GM18861 (cell line): ENCODE results near the gene NSMF.
"Not testable (repeated sequence)": the region's sequence is repeated elsewhere in the genome, so short reads cannot be mapped to it uniquely, and the experiment has no call there.

Source experiments
- ATAC-seq: cut with Tn5 transposase; IDR thresholded peaks from one replicate; pipeline ENCODE4 v1.9.1; 2021; ENCODE audit not compliant: unreplicated experiment

NSMF gene

DNA sequence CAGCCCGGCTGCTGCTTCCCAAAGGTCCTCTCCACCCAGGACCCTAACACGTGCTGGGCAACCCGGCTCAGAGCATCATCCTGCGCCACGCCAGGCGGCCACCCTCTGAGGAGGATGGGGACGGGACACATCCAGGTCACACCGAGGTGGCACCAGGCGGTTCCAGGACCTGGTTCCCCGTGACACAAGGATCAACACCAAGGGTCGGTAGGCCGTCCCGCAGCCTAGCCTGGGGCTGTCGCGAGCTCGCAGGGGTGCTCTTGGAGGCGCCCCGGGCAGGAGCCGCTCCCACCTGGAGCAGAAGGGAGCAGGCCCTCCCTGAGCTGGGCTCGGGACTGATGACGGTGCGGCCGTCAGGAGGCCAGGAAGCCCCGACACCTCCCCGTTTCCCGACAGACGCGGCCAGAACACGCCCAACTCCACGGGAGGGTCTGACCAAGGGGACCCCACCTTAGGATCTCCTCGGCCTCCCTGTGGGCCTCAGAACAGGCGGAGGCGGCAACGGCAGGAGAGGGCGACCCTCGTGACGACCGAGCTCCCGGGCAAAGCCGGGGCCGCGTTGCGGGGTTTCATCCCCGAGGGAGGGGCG lies 42.5 kb downstream of the NSMF start:
- ATAC-seq, result no peak

DNA sequence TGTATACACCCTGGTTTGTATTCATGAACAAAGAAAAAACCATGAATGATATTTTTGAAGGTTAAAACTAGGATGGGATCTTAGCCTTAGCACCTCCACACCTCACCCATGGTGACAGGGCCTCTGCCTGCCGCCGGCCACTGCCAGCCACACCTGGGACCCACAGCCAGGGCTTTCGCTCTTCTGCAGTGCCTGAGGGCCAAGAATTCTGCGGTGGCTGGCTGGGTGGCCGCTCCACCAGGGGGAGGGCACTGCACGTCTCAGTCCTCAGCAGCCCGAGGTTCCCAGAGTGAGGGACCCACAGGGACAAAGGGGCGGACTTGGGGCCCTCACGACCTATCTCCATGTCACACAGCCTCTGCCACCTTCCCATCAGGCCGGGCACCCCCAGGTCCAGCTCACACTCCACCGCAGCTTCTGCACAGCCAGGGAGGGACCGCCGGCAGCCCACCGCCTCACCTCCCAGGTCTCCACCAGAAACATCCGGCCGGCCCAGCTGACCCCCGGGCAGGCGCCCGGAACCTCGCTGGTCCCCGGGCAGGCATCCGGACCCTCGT lies 43.0 kb downstream of the NSMF start:
- no peak for ATAC-seq

DNA sequence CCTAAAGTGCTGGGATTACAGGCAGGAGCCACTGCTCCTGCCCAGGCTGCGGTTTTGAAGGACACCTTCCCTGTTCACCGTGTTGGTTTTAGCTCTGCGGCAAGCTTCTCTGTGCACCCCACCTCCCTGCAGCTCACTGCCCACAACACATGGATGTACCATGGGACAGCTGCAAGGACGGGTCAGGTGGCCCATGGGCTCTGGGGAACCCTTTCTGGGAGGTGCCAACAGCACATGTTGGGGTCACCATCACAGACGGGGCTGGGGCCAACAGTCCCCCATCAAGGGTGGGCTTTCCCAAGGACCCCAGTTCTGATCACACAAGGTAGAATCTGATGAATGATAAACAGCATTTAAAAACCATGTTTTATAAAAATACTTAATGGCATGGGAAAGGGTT lies 43.7 kb downstream of the NSMF start:
- ATAC-seq, result no peak

DNA sequence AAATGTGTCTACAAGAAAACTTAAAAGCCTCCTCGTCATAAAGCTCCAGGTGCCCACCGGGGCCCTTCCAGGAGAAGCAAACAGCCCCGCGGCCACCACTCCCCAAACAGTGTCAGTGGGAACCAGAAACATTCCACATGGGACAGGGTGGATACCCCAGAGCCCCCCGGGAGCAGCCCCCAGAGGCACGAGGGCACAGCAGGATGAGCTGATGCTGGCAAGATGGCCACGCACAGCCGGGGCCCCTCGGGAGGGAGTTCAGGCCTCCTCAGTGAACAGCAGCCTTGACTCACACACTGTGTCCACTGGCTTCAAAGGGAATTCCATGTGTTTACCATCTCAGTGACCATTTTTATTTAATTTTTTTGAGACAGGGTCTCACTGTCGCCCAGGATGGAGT lies 46.7 kb downstream of the NSMF start:
- ATAC-seq, result no peak

DNA sequence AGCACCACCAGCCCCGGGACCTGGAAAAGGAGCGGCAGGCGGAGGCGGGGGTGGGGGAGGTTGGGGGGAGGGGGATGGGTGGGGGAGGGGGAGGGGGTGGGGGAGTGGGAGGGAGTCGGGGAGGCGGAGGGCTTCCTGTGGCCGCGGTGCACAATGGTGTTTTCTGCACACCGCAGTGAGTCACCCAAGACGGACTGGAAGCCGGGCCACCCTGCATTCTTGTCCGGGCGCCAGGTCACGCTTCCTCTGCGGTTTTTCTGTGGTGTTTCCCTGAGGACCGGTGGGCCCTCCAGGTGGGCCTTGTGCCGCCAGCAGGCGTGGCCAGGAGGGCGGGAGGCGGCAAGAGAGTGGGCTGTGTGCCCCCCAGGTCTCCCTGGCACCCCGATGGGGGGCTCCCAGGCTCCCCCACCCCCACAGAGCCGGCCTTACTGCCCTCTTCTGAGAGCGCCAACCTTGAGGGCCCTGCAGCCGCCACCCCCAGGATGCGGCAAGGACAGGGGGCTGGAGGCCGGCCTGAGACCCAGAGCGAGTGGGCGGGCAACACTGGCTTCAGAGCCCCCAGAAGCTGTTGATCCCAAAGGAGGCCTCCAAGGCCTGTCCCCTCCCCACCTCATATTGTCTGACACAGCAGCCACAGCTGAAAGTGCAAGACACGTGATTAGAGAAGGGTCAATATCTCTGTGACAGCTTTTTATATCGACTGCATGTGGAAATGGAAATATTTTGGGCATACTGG lies 47.3 kb downstream of the NSMF start:
- ATAC-seq, result no peak

DNA sequence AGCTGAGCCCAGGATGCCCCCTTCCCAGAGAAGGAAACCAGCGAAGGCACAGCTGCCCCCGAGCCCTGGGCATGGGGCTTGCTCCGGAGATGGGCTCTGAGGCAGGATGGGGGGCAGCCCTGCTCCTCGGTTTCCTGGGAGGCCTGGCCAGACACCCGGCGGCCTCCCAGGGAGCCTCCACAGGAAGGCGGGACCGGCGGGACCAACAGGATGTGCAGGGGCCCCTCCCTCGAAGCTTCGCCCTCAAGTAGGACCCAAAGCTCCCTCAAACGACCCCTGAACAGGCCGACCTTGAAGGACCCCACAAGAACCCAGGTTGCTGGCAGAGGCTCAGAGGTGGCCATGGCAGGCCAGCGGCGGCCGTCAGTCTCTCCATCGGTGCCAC lies 47.9 kb downstream of the NSMF start:
- no peak for ATAC-seq

DNA sequence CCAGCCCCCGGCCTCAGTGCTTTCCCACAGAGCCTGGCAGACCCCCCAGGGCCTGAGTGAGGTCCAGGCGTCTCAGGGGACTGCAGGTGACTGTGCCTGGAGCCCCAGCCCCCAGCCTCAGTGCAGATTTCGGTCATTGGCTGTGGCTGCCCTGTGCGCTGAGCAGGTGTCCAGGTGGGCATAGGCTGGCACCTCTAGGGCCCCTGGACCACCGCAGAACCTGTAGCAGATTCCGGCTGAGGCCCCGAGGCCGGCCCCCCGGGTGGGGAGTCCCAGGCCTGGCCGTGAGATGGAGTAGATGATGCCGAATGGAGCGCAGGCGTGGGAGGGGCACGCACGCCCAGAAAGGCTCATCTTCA lies 48.3 kb downstream of the NSMF start:
- no peak for ATAC-seq

DNA sequence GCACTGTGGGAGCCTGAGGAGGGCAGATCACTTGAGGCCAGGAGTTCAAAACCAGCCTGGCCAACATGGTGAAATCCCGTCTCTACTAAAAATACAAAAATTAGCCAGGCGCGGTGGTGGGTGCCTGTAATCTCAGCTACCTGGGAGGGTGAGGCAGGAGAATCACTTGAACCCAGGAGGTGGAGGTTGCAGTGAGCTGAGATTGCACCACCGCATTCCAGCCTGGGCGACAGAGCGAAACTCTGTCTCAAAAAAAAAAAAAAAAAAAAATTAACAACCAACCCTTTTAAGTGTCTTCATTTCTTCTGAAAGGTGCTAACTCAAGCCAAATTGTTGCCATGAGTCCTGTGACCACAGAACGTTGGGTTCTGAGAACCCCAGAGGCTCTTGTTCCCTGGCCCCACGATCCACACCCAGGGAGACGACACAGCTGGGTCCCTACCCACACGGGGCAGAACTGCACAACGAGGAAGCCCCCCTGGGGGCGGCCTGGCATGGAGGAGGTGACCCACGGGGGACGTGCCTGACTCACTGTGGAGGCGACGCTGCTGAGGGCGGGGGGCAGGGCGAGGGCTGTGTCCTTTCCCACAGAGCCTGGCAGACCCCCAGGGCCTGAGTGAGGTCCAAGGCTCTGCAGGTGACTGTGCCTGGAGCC lies 48.8 kb downstream of the NSMF start:
- not testable (repeated sequence) for ATAC-seq

DNA sequence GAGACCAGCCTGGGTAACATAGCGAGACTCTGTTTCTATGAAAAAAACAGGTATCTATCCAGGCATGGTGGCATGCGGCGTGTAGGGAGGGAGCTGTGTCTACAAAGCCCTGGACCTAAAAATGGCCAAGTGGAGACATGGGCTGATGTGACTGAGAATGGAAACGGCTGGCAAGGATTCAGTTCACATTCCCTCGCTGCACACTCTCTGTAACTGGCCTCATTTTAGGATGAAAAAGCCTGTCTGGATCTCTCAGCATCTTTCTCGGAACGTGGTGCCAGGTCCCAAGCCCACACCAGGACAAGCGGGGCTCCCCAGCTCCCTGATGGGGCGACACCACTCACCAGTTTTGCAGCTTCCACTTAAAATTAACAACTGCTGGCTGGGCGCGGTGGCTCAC lies 49.6 kb downstream of the NSMF start:
- no peak for ATAC-seq

DNA sequence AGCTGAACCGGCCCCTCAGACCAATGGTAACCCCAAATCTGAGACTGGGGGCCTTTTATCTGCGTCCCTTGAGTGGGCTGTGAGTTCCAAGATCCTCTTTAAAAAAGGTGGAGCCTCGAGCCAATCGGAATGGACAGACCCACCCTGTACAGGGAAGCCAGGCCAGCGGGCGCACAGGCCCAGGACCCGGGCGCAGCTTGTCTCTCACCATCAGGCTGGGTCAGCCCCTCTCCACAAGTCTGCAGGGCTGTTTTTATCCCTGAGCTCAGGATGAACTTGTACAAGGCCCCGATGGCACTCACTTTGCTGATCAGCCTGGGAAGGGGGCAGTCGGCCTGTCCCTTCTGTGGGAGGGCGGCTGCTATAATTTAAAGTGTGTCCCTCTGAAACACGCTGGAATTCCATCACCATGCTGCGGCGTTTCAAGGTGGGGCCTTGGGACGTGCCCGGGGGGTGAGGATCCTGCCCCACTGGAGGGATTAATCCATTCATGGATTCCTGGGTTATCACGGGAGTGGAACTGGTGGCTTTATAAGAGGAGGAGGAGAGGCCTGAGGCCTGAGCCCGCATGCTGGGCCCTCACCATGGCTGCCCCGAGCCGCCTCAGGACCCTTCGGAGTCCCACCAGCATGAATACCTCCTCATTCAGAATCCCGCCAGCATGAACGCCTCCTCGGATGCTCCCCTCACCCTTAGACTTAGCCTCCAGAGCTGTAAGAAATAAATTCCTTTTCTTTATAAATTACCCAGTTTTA lies 50.3 kb downstream of the NSMF start:
- ATAC-seq, result no peak

DNA sequence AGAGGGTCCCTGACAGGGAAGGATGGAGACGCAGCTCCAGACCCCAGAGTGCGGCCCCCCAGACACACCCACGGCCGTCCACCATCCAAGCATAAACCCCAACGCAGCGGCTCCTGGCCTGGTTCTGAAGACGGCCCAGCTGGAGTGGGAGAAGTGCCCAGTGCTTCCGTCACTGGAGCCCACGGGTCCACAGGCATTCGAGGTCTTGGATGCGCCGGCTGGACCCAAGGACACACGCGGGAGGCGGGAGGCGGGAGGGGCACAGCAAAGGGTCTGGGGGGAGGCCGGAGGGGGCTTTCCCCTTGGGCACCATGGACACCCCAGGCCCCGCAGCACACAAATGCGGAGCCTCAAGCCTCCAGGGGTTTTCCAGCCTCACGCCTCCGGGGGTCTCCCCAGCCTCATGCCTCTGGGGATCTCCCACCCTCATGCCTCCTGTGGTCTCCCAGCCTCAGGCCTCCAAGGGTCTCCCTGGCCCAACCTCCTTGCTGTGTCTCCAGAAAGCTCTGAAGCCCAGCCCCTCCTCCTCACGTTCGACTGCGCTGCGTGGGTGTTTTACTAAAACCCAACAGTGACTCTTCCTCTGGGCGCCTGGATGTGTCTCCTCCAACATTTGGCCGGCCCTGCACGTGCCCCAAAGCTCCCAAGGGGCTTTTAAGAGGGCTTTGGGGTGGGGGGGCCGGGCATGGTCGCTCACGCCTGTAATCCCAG lies 51.4 kb downstream of the NSMF start:
- ATAC-seq, result no peak

DNA sequence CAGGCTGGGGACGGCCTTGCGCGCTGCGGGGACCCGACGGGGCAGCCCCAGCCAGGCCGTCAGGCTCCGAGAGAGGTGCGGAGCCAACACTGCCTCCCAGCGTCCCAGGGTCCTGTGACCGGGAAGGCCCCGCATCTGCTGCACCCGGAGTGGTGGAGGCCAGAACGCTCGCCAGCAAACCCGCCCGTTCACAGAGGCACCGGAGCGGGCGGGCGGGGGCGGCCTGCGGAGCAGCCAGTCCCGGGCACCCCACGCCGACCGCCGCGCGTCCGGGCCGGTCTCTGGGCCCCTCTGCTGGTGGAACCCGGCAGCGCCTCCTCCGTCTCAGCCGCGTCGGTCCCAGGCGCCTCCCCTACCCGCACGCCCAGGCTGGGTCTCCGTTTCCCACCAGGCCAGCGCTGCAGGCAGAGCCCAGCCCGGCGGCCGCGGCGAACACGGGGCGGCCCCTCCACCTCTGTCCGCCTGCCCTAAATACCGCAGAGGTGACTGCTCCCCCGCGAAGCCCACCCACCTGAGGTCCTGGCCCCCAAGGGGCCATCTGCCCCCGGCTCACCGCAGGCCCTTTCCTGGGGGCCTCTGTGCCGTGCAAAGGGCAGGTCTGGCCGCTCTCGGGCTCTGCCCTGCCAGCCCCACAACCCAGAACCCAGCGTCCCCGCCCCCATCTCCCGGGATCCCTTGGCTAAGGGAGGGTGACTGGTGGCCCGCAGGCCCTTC lies 52.1 kb downstream of the NSMF start:
- ATAC-seq, result no peak

DNA sequence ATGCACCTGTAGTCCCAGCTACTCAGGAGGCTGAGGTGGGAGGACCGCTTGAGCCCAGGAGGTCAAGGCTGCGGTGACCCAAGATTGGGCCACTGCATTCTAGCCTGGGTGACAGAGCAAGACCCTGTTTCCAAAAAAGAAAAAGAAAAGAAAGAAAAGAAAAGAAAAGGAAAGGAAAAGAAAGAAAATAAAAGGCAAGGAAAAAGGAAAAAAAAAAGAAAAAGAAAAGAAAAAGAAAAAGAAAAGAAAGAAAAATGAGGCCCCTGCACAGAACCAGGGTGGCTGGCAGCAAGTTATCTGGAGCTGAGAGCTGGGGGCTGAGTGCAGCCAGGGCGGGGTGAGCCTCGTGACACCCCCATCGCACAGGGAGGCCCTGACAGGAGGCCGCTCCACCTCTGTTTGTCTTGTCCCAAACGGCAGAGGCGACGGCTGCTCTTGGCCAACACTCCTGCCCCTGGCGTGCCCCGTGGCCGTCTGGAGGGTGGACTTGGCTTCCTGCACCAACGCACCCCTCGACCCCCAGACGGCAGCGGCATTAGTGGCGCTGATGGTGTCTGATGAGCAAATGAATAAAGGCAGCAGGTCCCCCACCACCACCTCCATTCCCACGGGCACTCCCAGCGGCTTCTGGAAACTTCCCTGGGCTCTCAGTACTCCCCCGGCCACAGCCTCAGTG lies 52.9 kb downstream of the NSMF start:
- ATAC-seq, result no peak

DNA sequence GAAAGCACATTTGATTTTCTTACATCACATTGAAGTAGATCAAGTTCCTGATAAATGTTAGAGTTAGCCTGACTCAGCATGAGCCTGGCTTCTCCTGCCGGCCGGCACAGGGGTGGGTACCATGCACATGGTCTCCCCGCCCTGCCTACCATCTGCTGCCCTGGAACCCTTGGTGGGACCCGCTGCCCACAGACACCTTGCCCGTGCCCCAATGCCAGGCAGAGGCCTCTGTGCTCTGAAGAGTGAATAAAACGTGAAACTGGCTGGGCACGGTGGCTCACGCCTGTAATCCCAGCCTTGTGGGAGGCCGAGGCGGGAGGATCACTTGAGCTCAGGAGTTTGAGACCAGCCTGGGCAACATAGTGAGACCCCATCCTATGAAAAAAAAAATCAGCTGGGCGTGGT lies 53.5 kb downstream of the NSMF start:
- no peak for ATAC-seq

DNA sequence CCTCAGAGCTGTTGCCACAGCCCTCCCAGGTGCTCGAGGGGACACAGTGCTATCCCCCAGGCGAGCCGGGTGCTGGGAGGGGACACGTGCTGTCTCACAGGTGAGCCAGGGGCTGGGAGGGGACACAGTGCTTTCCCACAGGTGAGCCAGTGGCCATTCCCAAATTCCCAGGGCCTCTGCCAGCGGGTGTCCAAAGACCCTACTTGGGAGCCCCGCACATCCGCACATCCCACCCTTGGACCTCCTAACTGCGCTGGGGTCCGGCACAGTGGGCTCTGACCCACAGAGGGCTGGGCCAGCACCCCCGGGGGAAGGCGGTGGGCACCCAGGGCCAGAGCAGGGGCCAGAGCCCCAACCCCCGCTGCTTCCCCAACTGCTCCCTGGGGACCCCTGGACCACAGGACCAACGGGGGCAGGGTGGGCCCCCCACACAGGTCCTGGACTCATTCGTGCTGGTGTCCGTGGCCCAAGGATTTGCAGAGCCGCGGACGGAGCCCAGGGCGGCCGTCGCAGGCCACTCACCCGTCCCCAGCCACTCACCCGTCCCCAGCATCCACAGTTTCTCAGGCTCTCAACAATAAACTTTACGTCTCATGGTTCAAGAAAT lies 54.1 kb downstream of the NSMF start:
- no peak for ATAC-seq

DNA sequence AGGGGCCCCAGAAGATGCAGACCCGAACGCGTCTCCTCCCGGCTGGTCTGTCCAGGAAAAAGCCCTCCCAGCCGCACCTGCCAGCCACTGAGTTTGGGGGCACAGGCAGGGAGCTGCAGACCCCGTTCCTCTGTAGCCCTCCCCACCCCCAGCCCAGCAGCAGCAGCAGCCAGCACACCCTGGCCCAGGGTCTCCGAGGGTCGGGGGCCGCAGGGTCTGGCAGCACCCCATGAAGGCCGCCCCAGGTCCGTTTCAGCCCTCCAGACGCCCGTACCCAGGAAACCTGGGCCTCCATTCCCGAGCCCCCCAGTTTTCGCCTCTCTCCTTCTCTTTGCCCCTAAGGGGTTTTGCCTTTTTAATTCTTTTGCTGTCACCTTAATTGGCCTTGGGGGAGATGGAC lies 55.9 kb downstream of the NSMF start:
- no peak for ATAC-seq

DNA sequence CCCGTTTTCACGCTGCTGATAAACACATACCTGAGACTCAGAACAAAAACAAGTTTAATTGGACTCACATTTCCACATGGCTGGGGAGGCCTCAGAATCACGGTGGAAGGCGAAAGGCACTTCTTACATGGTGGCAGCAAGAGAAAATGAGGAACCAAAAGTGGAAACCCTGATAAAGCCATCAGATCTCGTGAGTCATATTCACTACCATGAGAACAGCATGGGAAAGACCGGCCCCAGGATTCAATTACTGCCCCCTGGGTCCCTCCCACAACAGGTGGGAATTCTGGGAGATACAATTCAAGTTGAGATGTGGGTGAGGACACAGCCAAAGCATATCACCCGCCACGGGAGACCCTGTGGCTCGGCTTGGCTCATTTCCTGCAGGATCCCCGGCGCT lies 56.4 kb downstream of the NSMF start:
- ATAC-seq, result no peak

DNA sequence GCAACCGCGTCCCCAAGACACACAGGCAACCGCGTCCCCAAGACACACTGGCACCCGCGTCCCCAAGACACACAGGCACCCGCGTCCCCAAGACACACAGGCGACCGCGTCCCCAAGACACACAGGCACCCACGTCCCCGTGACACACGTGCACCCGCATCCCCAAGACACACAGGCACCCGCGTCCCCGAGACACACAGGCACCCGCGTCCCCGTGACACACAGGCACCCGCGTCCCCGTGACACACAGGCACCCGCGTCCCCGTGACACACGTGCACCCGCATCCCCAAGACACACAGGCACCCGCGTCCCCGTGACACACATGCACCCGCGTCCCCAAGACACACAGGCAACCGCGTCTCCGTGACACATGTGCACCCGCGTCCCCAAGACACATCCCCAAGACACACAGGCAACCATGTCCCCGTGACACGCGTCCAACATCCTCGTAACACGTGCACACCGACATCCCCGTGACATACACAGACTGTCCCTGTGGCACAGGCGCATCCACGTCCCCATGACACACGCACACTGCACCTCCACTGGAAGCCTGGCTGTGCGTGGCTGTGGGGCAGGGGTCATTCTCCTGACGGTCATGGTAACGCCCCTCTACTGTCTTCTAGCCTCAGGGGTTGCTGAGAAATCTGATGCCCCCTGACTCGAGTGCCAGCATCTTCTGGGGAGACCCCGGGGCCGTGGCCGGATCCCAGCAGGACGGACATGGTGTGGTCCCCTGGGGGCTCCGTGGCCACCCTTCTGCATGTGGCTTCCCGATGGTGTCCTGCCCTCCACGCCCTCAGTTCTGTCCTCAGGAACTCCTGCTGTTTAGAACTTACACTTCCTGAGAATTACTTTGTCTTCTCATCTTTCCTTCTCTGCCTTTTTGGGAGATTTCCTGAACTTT lies 60.3 kb downstream of the NSMF start:
- ATAC-seq, result no peak
